Parathyroid adenoma (tissue), 2 donors: ENCODE results near the gene TRIM69.

Experiments used
- H2AFZ ChIP-seq: fragments of 300-600 bp; sonication (generic); one replicate; pipeline ENCODE4 v1.7.0; 2017; ENCODE audit warnings: antibody characterized with exemption, mild to moderate bottlenecking
- H3K27ac ChIP-seq: fragments of 300-600 bp; sonication (generic); one replicate; pipeline ENCODE4 v1.7.0; 2017
- H3K27me3 ChIP-seq: fragments of 300-600 bp; sonication (generic); one replicate; pipeline ENCODE4 v1.7.0; 2017; ENCODE audit warnings: low read length; ENCODE audit not compliant: control insufficient read depth, insufficient read depth
- H3K36me3 ChIP-seq: fragments of 300-600 bp; sonication (generic); one replicate; pipeline ENCODE4 v1.7.0; 2017; ENCODE audit warnings: low read length; ENCODE audit not compliant: control insufficient read depth, insufficient read depth
- H3K4me1 ChIP-seq: fragments of 300-600 bp; sonication (generic); one replicate; pipeline ENCODE4 v1.7.0; 2017; ENCODE audit warnings: control low read depth
- H3K4me2 ChIP-seq: fragments of 300-600 bp; sonication (generic); one replicate; pipeline ENCODE4 v1.7.0; 2017; ENCODE audit warnings: low read length
- H3K4me3 ChIP-seq: fragments of 300-600 bp; sonication (generic); one replicate; pipeline ENCODE4 v1.7.0; 2017; ENCODE audit warnings: low read depth, low read length
- H3K79me2 ChIP-seq: fragments of 300-600 bp; sonication (generic); one replicate; pipeline ENCODE4 v1.7.0; 2017; ENCODE audit warnings: control low read depth
- H3K9ac ChIP-seq: fragments of 300-600 bp; sonication (generic); one replicate; pipeline ENCODE4 v1.7.0; 2017; ENCODE audit warnings: mild to moderate bottlenecking
- H3K9me3 ChIP-seq: fragments of 300-600 bp; sonication (generic); one replicate; pipeline ENCODE4 v1.7.0; 2017; ENCODE audit warnings: low read length; ENCODE audit not compliant: control insufficient read depth
- TF ChIP-seq, protein P1 (sequence below): fragments of 300-600 bp; sonication (generic); IDR thresholded peaks from one replicate; pipeline ENCODE4 v1.7.0; 2017; ENCODE audit warnings: antibody characterized with exemption, mild to moderate bottlenecking
- donor health status: primary hyperparathyroidism.

The TRIM69 gene

DNA sequence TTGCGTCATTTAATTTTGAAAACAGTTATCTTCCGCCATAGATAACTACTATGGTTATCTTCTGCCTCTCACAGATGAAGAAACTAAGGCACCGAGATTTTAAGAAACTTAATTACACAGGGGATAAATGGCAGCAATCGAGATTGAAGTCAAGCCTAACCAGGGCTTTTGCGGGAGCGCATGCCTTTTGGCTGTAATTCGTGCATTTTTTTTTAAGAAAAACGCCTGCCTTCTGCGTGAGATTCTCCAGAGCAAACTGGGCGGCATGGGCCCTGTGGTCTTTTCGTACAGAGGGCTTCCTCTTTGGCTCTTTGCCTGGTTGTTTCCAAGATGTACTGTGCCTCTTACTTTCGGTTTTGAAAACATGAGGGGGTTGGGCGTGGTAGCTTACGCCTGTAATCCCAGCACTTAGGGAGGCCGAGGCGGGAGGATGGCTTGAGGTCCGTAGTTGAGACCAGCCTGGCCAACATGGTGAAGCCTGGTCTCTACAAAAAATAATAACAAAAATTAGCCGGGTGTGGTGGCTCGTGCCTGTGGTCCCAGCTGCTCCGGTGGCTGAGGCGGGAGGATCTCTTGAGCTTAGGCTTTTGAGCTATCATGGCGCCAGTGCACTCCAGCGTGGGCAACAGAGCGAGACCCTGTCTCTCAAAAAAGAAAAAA is 23.9 kb upstream of the TRIM69 start:
- Histone ChIP-seq H2AFZ (peak overlapping the region; percentile 90), H3K9me3 (no peaks in the 10 kb centered on the region), H3K9ac (peak overlapping the region; percentile 19), H3K27ac (peak overlapping the region; percentile 93), H3K4me2 (peak overlapping the region; percentile 88), H3K36me3 (no peaks in the 10 kb centered on the region), H3K4me1 (no peaks in the 10 kb centered on the region), H3K79me2 (no peaks in the 10 kb centered on the region), H3K4me3 (peak overlapping the region; percentile 88), H3K27me3 (no peaks in the 10 kb centered on the region)
- TF ChIP-seq, protein P1, sequence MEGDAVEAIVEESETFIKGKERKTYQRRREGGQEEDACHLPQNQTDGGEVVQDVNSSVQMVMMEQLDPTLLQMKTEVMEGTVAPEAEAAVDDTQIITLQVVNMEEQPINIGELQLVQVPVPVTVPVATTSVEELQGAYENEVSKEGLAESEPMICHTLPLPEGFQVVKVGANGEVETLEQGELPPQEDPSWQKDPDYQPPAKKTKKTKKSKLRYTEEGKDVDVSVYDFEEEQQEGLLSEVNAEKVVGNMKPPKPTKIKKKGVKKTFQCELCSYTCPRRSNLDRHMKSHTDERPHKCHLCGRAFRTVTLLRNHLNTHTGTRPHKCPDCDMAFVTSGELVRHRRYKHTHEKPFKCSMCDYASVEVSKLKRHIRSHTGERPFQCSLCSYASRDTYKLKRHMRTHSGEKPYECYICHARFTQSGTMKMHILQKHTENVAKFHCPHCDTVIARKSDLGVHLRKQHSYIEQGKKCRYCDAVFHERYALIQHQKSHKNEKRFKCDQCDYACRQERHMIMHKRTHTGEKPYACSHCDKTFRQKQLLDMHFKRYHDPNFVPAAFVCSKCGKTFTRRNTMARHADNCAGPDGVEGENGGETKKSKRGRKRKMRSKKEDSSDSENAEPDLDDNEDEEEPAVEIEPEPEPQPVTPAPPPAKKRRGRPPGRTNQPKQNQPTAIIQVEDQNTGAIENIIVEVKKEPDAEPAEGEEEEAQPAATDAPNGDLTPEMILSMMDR: no peak

DNA sequence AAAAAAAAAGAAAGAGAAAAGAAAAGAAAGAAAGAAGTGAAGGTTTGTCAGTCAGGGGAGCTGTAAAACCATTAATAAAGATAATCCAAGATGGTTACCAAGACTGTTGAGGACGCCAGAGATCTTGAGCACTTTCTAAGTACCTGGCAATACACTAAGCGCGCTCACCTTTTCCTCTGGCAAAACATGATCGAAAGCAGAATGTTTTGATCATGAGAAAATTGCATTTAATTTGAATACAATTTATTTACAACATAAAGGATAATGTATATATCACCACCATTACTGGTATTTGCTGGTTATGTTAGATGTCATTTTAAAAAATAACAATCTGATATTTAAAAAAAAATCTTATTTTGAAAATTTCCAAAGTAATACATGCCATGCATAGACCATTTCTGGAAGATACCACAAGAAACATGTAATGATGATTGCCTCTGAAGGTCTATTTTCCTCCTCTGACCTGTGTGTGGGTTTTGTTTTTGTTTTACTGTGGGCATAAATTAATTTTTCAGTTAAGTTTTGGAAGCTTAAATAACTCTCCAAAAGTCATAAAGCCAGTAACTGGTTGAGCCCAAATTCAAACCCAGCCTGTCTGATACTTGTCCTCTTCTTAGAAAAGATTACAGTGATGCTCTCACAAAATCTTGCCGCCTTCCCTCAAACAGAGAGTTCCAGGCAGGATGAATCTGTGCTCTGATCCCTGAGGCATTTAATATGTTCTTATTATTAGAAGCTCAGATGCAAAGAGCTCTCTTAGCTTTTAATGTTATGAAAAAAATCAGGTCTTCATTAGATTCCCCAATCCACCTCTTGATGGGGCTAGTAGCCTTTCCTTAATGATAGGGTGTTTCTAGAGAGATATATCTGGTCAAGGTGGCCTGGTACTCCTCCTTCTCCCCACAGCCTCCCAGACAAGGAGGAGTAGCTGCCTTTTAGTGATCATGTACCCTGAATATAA is 23.0 kb upstream of the TRIM69 start:
- Histone ChIP-seq H3K4me3 (peak overlapping the region; percentile 88), H3K9ac (no peak overlapping the region), H3K79me2 (no peaks in the 10 kb centered on the region), H3K27ac (no peak overlapping the region), H3K36me3 (no peaks in the 10 kb centered on the region), H3K4me1 (no peaks in the 10 kb centered on the region), H2AFZ (no peak overlapping the region), H3K27me3 (no peaks in the 10 kb centered on the region), H3K4me2 (peak overlapping the region; percentile 88), H3K9me3 (no peaks in the 10 kb centered on the region)
- TF ChIP-seq, protein P1: peak; percentile 20

DNA sequence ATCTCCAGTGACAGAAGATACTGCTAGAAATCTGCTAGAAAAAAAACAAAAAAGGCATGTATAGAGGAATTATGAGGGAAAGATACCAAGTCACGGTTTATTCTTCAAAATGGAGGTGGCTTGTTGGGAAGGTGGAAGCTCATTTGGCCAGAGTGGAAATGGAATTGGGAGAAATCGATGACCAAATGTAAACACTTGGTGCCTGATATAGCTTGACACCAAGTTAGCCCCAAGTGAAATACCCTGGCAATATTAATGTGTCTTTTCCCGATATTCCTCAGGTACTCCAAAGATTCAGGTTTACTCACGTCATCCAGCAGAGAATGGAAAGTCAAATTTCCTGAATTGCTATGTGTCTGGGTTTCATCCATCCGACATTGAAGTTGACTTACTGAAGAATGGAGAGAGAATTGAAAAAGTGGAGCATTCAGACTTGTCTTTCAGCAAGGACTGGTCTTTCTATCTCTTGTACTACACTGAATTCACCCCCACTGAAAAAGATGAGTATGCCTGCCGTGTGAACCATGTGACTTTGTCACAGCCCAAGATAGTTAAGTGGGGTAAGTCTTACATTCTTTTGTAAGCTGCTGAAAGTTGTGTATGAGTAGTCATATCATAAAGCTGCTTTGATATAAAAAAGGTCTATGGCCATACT is 21.1 kb upstream of the TRIM69 start:
- Histone ChIP-seq H3K9me3 (no peaks in the 10 kb centered on the region), H3K9ac (no peak overlapping the region), H3K27me3 (no peaks in the 10 kb centered on the region), H3K4me2 (no peak overlapping the region), H3K36me3 (no peaks in the 10 kb centered on the region), H3K4me3 (no peak overlapping the region), H3K79me2 (no peaks in the 10 kb centered on the region), H3K4me1 (no peaks in the 10 kb centered on the region), H2AFZ (no peak overlapping the region), H3K27ac (no peak overlapping the region)
- TF ChIP-seq, protein P1: no peak

DNA sequence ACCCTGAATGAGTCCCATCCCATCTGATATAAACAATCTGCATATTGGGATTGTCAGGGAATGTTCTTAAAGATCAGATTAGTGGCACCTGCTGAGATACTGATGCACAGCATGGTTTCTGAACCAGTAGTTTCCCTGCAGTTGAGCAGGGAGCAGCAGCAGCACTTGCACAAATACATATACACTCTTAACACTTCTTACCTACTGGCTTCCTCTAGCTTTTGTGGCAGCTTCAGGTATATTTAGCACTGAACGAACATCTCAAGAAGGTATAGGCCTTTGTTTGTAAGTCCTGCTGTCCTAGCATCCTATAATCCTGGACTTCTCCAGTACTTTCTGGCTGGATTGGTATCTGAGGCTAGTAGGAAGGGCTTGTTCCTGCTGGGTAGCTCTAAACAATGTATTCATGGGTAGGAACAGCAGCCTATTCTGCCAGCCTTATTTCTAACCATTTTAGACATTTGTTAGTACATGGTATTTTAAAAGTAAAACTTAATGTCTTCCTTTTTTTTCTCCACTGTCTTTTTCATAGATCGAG is 20.5 kb upstream of the TRIM69 start:
- H3K4me2 ChIP-seq: no peak overlapping the region
- no peaks in the 10 kb centered on the region for H3K36me3 ChIP-seq
- H3K9ac ChIP-seq: no peak overlapping the region
- no peaks in the 10 kb centered on the region for H3K79me2 ChIP-seq
- H3K27ac ChIP-seq: no peak overlapping the region
- H2AFZ ChIP-seq: no peak overlapping the region
- H3K27me3 ChIP-seq: no peaks in the 10 kb centered on the region
- no peaks in the 10 kb centered on the region for H3K9me3 ChIP-seq
- no peaks in the 10 kb centered on the region for H3K4me1 ChIP-seq
- no peak overlapping the region for H3K4me3 ChIP-seq
- TF ChIP-seq, protein P1: no peak
